Activated T-cell treated with anti-CD3 and anti-CD28 coated beads for 48 hours (primary cell): ENCODE results near the gene C4A.
A peak's percentile ranks its signal among the peaks of the same experiment; 100 is the strongest.
"Not testable (repeated sequence)": the region's sequence is repeated elsewhere in the genome, so short reads cannot be mapped to it uniquely, and the experiment has no call there.

Source experiments
- DNase-seq: peaks from one replicate; pipeline ENCODE4 v3.0.0-alpha.2; 2020; ENCODE audit warnings: low read depth

C4A gene

DNA sequence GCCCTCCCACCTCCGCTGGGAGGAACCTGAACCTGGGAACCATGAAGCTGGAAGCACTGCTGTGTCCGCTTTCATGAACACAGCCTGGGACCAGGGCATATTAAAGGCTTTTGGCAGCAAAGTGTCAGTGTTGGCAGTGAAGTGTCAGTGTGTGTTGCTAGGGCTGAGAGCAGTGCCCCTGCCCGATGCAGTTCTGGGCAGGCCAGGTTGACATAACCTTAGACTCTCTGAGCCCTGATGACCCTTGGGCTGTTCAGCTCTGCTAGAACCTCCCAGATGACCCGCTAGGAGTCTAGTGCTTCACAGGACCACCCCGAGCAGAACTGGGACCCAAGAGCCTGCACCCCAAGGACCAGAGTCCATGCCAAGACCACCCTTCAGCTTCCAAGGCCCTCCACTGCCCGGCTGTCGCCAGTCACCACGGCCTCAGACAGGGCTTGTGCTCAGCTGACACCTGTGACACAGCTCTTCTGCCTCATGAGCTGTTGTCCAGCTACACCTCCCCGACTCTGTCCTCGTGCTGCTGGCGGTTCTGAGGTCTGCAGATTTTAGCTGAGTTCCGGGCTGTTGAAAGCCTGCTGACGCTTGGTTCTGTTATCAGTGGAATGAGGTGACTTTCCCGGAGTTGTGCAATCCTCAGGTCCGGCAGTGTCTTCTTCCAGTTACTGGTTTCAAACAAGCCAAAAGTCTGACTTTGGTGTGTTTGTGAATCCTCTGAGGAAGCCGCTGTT, 53.6 kb downstream of the C4A start:
- not testable (repeated sequence) for DNase-seq

DNA sequence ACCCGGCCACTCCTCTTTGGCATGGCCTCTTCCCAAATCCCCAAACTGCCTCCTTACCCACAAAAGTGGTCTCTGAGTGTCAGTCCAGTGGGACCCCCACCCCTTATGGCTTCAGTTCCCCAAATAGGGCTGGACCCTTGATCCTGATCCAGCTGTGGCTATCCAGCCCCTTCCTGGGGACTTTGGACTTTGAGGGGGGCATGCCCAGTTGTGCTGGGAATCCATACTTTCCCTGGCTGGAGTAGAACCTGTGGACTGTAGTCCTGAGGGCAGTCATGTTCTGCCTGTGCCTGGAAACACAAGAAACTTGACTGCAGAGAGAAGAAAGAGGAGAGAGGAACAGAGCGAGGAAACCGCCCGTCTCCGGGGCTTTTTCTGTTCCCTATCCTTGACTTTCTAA, 55.3 kb downstream of the C4A start:
- DNase-seq: not testable (repeated sequence)

DNA sequence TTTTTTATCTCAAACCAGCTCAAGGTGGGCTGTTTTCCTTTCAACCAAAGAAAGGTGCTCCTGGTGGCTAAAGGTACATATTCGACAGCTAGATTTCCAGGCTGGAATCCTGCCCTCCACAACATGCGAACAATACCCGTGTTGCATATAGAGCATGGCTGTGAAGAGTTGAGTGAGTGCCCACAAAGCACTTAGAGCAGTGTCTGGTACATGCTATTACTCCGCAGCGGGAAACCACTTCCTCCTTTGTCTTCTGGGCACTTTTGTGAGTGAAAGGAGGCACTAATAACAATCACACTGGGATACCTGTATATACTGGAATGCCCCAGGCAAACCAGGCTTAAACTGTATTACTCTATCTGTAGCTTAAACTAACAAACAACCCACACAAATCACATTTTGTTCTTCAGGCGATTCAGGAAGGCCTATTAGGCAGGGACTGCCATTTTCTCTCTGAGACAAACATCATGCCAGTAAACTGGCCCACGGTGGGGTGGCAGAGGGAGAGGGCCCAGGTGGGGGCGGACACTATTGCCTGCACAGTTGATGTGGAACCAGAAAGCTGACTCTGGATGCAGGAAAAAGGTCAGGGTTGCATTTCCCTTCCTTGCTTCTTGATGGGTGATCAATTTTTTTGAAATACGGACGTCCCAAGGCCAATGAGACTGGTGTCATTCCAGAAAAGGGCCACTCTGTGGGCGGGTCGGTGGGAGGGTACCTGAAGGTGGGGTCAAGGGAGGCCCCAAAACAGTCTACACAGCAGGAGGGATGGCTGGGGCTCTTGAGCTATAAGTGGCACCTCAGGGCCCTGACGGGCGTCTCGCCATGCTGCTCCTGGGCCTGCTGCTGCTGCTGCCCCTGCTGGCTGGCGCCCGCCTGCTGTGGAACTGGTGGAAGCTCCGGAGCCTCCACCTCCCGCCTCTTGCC, 56.0 kb downstream of the C4A start, which contains the start of gene CYP21A2:
Gene CYP21A2, plus strand, starts transcription at position 818 of the 927 bp plus-strand sequence. Its CDS starts 8 bp downstream, at position 826.
- not testable (repeated sequence) for DNase-seq

DNA sequence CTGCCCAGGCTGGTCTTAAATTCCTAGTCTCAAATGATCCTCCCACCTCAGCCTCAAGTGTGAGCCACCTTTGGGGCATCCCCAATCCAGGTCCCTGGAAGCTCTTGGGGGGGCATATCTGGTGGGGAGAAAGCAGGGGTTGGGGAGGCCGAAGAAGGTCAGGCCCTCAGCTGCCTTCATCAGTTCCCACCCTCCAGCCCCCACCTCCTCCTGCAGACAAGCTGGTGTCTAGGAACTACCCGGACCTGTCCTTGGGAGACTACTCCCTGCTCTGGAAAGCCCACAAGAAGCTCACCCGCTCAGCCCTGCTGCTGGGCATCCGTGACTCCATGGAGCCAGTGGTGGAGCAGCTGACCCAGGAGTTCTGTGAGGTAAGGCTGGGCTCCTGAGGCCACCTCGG, 57.0 kb downstream of the C4A start:
- DNase-seq: not testable (repeated sequence)

DNA sequence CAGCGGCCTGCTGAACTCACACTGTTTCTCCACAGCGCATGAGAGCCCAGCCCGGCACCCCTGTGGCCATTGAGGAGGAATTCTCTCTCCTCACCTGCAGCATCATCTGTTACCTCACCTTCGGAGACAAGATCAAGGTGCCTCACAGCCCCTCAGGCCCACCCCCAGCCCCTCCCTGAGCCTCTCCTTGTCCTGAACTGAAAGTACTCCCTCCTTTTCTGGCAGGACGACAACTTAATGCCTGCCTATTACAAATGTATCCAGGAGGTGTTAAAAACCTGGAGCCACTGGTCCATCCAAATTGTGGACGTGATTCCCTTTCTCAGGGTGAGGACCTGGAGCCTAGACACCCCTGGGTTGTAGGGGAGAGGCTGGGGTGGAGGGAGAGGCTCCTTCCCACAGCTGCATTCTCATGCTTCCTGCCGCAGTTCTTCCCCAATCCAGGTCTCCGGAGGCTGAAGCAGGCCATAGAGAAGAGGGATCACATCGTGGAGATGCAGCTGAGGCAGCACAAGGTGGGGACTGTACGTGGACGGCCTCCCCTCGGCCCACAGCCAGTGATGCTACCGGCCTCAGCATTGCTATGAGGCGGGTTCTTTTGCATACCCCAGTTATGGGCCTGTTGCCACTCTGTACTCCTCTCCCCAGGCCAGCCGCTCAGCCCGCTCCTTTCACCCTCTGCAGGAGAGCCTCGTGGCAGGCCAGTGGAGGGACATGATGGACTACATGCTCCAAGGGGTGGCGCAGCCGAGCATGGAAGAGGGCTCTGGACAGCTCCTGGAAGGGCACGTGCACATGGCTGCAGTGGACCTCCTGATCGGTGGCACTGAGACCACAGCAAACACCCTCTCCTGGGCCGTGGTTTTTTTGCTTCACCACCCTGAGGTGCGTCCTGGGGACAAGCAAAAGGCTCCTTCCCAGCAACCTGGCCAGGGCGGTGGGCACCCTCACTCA, 57.7 kb downstream of the C4A start:
- not testable (repeated sequence) for DNase-seq

DNA sequence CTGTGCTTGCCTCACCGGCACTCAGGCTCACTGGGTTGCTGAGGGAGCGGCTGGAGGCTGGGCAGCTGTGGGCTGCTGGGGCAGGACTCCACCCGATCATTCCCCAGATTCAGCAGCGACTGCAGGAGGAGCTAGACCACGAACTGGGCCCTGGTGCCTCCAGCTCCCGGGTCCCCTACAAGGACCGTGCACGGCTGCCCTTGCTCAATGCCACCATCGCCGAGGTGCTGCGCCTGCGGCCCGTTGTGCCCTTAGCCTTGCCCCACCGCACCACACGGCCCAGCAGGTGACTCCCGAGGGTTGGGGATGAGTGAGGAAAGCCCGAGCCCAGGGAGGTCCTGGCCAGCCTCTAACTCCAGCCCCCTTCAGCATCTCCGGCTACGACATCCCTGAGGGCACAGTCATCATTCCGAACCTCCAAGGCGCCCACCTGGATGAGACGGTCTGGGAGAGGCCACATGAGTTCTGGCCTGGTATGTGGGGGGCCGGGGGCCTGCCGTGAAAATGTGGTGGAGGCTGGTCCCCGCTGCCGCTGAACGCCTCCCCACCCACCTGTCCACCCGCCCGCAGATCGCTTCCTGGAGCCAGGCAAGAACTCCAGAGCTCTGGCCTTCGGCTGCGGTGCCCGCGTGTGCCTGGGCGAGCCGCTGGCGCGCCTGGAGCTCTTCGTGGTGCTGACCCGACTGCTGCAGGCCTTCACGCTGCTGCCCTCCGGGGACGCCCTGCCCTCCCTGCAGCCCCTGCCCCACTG, 58.6 kb downstream of the C4A start:
- DNase-seq: not testable (repeated sequence)

DNA sequence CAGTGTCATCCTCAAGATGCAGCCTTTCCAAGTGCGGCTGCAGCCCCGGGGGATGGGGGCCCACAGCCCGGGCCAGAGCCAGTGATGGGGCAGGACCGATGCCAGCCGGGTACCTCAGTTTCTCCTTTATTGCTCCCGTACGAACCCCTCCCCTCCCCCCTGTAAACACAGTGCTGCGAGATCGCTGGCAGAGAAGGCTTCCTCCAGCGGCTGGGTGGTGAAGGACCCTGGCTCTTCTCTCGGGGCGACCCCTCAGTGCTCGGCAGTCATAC, 59.1 kb downstream of the C4A start:
- not testable (repeated sequence) for DNase-seq

DNA sequence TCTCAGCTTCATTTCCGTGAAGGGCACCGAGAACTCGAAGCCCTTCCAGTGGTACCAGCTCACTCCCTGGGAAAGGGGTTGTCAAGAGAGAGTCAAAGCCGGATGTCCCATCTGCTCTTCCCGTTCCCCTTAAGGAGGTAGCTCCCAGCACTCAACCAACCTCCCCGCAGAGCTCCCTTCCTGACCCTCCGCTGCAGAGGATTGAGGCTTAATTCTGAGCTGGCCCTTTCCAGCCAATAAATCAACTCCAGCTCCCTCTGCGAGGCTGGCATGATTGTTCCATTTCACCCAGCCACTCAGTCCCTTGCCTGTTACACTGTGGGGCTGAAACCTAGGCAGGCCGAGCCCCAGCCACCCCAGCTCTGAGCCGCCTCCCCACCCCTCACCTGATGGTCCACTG, 59.5 kb downstream of the C4A start:
- DNase-seq: not testable (repeated sequence)

DNA sequence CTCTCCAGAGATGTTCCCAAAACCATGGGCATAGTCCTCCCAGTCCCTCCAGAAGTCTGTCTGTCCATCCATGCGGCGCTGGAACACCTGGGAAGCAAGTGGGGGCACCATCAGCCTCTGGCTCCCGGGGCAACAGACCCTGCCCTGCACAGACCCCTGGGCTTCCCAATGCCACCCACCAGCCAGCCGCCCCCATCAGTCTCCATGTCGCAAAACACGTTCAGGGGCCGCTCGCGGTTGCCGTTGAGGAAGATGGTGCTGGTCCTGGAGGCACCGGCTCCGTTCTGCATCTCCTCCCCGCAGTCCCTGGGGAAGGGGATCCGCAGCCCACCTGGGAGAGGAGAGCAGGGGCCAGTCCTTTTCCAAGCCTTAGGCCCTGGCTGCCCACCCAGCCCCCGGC, 60.4 kb downstream of the C4A start:
- not testable (repeated sequence) for DNase-seq

DNA sequence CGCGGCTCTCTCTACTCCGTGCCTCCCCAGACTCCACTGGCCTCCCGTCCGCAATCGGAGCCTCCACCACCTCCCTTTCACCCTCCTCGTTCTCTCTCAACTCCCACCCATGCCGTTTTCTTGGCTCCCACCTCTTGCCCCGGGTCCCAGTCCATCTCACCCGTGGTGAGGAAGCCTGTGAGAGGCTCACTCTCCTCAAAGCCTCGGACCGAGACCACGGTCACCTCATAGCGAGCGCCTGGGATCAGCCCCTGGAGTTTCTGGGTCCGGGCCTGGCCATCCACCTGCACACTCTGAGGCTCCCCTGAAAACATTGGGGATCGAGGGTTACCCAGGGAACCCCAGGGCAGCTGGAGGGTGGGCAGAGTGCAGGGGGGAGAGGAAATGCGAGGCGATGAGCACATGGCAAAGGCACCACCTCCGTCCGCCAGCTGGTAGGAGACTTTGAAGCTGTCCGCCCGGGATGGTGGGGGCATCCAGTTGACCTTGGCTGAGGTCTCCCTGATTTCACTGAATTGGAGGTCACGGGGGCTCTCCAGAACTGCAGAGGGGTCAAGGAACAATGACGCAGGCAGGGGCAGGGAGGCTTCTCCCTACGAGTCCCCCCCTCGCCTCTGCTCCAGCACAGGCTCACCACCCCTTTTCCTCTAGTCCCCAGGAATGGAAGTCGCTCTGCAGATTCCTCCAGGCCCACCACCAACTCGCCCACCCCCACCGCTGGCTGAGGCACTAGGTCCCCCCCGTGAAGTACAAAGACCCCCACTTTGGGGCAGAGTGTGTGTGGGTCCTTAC, 61.9 kb downstream of the C4A start:
- not testable (repeated sequence) for DNase-seq

DNA sequence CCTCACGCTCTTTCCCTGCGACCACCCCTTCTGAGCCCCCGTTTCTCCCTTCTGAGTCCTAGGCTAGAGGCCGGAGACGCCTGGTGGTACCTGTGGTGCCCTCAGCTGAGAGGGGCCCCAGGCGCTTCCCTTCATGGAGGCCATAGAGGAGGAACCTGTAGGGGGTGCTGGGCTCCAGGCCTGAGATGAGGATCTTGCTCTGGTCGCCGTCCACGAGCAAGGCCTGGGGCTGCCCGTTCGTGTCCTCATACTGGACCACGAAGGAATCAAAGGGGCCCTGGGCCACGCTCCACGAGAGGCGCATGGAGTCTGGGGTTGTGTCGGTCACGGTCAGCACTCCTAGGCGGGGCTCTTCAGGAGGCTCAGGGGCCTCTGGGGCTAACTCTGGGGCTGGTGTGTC, 63.1 kb downstream of the C4A start:
- DNase-seq: not testable (repeated sequence)

DNA sequence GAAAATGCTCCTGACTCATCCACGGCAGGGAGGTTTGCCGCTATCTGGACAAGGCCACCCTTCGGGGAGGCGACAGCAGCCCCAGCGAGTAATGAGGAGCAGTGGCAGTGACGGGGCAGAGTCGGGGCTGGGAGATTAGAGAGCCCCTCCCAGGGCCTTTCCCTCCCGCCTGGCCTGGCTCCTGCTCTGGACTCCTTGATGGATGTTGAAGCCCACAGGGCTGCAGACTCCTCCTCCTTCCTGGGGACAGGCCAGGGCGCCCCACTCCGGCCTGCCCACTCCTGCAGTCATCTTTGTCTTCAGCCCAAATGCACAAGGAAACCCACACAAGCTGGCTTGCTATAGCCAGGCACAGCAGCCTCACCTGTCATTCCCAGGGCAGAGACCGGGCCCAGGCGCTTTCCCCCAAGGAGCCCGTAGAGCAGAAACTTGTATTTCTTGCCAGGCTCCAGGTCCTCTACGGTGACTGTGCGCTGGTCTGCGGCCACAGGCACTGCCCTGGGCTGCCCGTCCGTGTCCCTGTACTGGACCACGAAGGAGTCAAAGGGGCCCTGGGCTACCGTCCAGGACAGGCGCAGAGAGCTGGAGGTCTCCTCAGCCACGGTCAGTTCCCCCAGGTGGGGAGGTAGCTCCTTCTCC, 64.1 kb downstream of the C4A start:
- DNase-seq: no peak

DNA sequence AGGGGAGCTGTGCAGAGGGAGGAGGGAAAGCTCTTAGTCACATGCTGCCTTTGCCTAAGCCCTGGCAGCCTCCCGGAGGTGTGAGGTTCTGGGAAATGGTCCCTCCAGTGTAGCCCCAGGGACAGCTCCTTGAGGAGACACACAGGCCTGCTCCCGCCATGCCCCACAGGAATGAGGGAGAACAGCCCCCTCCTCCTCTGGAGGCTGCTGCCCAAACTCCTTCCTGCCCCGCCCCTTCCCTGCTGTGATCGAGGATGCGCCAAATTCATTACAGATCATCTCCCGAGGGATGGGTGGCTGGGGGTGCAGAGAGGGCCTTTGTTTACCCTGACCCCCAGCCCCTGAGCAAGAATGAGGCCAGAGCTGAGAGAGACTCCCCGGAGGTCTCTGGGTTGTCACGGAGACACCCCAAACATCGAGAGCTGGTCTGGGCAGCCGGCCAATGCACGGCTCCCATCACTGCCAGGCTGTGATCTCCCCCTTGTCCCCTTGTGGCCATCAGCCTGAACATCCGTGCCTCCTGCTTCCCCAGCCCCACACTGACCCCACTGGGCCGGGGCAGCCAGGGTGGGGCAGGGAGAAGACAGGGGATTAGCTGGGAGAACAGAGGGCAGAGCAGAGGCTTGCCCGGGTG, 64.7 kb downstream of the C4A start:
- no peak for DNase-seq

DNA sequence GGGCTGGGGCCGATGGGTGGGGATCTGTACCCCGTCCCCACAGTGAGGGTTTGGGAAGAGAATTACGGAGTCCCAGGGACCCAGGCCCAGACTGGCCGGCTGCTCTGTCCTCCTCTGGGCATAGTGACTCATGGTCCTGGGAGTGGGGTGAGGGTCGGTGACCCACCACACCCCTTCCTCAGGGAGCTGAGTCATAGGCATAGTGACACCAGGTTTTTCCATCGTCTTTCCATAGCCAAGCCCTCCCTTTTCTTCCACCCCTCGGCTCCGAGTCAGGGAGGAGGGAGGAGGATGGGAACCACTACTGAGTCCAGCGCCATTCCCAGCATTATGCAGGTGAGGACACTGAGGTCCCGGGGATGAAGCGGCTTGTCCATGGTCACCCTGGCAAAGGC, 65.2 kb downstream of the C4A start:
- no peak for DNase-seq

DNA sequence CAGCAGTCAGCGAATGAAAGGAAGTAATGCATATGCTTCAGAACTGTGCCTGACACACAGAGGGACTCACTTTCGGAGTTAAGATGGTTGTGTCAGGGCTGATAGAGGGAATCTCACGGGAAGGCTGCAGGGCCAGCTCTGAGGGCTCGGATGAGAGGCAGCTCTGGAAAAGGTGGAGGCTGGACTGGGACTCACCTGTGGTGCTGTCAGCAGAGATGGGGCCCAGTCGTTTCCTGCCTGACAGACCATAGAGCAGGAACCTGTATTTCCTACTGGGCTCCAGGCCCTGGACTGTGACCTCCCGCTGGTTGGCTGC, 65.6 kb downstream of the C4A start:
- no peak for DNase-seq

DNA sequence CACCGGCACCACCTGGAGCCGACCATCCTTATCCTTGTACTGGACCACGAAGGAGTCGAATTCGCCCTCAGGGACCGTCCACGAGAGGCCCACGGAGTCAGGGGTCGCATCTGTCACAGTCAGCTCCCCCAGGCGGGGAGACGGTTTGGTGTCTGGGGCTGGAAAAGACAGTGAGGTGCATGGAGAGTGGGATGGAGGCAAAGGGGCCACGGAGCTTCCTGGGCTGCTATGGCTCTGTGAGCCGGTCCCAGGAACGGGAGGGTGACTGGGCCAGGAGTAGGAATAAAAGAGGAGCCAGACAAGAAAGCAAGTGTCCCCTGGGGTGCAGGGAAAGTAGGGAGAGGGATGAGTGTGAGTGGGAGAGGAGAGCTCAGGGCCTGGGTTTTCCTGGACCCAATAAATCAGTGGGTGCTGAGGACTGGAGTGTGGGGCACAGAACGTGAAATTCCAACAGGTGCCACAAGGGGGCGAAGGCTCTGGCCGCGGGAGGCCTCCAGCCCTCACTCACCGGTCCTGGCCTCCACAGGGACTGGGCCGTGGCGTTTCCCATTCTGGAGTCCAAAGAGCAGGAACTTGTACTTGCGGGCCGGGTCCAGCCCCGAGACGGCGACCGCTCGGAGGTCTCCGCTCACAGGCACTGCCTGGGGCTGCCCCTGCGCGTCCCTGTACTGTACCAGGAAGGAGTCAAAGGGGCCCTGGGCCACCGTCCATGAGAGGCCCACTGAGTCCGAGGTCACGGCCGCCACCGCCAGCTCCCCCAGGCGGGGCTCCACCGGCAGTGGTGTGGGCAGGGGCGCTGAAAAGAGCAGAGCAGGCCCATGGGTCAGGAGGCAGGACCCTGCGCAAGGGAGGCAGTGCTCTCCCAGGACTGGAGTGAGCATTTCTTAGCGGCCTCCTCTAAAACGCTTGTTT, 66.3 kb downstream of the C4A start:
- peak; percentile 59 for DNase-seq

DNA sequence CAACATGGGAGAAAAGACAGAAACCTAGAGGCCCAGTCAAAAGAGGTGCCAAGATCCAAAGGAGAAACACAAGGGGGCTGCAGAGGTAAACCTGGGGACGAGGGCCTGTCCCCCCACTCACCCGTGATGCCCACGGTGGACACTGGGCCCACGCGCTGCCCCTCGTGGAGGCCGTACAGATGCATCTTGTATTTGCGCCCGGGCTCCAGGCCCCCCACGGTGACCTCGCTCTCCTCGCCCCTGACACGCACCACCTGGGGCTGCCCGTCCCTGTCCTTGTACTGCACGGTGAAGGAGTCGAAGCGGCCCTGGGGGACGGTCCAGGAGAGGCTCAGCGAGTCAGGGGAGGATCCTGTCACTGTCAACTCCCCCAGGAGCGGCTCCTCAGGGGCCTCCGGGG, 67.3 kb downstream of the C4A start:
- not testable (repeated sequence) for DNase-seq

DNA sequence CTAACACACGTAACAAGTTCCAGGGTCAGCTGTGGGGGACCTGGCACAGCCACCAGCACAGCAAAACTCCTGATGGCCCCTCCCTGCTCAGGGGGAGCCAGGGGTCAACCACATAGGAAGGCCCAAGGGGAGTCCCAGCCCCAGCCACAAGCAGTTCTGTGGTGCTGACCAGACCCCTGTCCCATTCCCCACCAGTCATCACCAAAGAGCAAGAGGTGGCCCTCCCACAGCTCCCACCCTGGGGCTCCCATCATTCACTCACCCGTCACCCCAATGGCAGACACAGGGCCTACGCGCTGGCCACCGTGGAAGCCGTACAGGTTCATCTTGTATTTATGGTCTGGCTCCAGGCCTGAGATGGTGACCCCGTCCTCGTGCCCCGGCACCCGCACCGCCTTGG, 67.9 kb downstream of the C4A start:
- DNase-seq: not testable (repeated sequence)

DNA sequence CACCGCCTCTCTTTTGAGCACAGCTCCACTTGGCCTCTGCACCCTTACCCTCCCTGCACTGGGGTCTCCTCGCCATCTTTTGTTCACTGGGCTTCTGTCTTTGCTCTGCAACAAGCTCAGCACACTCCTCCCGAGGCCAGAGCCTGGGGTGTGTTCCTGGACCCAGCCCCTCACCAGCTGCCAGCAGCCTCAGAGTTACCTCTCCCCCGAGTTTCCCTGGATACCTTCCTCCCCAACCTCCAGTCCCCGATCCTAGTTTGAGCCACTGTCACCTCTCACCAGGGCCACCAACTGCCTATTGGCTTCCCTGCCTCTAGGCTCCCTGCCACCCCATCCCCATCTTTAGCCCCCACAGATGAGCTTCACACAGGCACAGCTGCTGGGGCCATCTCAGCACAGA, 68.7 kb downstream of the C4A start:
- no peak for DNase-seq
